HG03558 (cell line): ENCODE data around the gene LAD1.

Source experiments
- ATAC-seq: cut with Tn5 transposase; IDR thresholded peaks from one replicate; pipeline ENCODE4 v1.9.1; 2021; ENCODE audit warnings: moderate number of reproducible peaks; ENCODE audit not compliant: unreplicated experiment; ENCODE audit errors: extremely low read depth

The LAD1 gene

DNA sequence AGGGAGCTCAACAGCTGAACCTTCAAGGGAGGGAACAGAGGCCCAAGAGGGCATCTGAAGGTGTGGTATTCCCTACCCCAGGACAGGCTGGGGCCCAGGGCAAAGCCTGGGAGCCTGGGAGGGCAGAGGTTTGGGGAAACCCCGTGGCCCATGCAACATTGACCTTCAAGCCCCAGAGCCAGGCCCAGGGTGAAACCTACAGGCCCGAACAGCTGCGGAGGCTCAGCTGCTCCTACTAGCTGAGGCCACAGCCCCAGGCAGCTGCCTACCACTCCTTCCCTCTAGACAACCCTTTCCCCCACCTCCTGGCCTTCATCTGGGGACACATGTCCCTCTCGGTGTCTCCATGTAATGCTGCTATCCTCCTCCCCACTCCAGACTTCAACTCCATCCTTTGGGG is 3.2 kb downstream of the LAD1 start:
- ATAC-seq, result no peak

DNA sequence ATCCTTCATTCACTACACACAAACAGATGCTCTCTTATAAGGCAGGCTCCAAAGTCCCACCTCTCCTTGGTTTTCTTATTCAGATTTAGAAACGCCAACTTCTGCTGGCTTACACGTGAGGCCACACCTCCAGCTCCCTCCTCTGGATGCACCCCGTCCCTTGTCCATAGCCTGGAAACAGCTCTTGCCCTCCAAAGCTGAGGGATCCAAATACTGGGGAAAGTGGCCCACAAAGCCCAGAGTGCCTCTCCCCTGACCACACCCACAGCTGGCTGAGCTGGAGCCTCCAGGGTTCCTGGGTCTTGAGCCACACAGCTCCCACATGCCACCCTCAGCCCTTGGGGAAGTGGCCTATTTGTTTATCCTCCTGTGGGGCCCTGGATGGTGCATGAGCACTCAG is 4.5 kb downstream of the LAD1 start:
- no peak for ATAC-seq

DNA sequence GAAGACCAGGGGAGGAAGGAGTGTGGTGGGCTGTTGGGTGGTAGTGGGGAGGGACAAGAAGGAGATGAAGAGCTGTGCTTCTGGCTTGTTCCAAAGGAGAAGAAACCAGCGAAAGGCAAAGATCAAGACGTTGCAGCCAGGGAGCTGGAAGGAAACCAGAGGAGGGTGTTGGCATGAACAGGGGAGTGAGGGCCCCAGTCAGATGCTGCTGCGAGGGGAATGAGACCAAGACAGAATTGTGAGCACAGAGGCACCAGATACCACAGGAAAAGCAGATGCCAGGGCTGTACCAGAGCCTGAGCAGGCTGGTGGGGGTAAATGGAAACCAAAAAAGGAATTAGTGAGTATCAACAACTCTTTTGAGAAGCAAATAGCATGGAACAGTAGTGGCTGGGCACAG is 6.0 kb downstream of the LAD1 start:
- ATAC-seq, result no peak

DNA sequence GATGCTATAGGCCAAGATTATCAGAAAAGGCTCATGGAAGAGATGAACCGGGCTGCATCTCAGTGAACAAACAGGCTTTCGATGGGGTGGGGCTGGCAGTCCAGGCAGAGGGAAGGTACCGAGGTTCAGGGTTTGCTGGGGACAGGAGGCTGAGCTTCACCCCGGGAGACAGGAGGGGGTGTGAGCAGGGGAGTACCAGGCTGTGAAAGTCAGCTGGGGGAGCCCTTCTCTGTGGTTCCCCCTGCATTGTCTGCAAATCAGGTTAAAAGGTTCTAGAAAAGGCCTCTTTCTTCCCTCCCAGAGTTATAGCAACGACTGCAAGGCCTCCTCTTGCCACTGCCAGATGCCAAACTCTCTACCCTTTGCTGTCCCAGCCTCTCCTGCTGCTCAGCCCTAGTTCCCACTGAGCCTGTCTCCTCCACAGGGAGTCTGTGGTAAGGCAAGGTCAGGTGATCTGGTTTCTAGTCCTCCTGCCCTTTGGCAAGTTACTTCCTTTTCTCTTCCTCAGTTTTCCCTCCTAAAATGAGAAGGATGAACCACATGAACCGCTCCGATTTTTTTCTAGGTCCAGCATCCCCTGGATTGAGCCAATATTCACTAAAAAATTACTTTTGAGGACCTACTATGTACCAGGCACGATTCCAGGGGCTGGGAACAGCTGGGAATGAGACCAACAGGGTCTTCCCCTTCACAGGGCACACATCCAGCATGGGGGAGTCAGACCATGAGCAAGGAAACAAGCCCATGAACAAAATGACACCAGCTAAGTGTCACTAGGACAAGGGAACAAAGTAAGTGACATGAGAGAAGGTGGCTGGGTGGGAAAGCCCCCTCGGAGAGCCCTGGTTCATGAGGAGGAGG is 7.2 kb downstream of the LAD1 start:
- ATAC-seq, result no peak

DNA sequence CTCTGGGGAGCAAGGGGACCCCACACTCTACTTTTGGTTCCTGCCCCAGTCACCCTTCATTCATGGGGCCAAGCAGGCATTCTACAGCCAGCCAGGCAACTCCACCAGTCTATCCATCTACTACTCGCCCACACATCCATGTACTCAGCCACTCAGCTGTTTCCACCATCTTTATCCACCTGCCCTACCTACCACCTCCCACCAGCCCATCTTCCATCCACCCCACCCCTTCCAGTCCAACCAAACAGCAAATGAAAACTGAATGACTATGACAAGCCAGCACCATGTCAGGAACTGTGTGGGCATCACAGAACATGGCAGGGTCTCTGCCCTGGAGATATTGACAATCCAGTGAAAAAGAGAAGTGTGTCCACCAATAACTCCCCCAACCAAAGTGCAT is 7.9 kb downstream of the LAD1 start:
- no peak for ATAC-seq

DNA sequence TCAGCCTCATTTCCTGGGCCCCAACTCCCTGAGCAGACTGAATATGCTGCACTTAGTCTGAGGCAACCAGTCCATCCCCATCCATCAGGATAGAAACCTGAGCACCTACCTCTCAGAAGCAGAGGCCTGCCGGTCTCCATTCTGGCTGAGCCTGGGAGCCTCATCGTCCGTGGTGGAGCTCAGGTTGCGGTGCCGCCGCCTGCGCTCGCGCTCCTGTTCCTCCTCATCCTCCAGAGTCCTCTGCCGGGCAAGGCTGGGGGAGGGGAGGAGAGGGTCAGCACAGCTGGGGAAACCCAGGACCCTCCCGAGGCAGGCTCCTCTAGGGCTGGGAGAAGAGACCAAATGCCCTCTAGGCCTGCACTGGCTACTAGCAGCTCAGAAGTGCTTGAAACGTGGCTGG is 10.1 kb downstream of the LAD1 start:
- ATAC-seq, result no peak

DNA sequence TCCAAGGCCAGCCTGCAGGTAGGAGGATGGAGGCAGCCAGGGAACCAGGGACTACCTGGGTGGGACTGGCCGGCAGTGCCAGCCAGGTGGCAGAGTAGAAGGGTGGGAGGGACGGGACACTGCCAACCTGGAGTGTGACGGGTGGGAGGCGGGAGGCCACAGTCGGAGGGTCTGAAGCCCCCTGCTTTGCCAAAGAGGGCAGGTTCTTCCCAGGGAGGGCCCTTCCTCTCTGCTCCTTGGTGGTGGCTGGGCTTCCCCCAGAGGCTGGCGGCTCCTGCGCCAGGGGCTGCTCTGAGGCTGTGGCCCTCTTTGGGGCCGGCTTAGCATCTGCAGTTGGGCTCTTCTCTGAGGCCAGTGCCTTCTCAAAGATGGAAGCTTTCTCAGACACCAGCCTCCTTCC is 12.9 kb downstream of the LAD1 start:
- no peak for ATAC-seq

DNA sequence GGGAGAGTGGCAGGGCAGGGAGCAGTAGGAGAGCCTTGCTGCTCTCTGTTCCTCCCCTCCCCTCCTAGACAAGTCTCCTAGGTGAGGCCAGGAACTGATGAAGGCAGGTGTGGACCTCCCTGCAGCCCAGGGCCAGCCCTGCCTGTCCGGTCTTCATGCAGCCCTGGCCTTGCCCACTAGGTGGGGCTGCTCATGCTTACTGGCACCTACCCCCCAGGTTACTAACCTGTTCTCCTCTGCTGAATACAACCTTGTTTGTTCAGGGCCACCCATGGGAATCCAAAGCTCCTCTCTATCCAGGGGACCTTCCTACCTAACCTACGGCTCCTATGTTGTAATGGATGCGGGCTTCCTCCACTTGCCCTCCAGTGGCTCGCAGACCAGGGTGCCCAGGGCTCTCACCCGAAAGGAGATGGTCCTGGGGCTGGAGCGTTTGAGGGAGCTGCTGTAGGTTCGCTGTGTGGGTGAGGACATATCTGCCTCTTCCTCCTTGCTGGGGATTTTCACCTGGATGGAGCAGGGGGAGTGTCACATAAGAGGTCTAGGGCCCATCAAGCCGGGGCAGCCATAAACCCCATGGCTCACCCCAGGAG is 13.7 kb downstream of the LAD1 start:
- no peak for ATAC-seq

DNA sequence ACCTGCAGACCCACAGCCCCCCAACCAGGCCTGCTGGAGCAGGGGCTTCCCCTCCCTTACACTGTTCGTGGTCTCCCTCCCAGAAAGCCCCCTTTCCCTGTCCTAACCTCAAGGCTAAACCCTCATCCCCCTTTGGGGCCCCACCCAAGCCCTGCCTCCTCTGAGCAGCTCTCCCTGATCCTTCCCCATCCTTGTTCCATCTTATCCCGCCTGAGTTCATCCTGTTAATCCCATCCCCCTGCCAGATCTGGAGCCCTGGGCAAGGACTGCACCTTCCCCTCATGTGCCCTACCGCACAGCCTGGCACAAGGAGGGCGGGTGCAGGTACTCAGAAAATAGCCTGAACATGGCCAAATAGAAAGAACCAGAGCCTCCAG is 14.7 kb downstream of the LAD1 start:
- ATAC-seq, result no peak

DNA sequence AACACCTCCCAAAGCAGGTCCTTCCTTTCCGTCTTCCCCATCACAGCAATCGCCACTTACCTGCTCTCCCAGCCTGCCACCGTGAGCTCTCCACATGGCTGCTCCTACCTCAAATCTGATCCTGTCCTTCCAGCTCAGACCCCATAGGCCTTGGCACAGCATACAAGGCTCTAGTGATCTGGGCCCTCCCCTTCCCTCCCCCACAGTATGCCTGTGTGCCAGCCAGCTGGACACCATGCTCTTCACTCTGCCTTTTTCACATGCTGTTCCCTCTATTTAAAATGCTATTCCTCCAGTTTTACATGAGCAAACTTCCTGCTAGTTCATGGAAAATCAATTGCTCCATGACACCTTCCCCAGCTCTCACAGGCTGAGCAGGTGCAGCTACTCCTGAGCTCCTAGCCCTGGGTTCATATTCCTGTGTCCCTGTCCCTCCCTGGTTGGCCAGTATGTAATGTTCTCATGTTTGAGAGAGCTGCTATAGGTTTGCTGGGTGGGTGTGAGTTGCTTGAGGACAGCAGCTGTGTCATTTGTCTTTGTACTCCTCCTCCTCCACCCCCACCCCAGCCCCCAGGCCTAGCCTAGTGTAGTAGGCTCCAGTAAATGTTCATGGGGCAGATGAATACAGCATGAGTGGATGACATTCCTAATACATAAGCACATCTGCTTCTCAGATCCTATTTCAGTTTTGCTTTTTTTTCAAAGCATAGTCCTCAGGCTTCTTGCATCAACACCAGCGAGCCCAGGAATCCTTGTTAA is 15.3 kb downstream of the LAD1 start:
- ATAC-seq, result no peak

DNA sequence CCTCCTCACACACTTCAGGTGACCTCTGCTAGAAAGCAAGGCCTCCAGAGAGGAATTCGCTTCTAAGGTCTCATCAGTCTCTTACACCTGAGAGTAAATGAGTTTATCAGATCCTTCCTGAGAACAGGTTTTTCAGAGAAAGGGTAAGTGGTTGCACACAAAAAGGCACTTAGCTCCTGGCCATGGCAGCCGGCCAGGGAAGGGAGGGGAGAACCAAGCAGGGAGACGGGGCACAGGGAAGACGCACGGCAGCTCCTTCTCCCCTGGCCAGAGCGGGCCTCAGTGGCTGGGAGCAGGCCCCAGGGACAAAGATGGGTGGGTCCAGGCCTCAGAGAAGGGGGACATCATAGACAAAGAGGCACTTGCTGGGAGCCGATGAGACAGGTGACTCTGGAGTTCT is 18.0 kb downstream of the LAD1 start:
- ATAC-seq, result no peak

DNA sequence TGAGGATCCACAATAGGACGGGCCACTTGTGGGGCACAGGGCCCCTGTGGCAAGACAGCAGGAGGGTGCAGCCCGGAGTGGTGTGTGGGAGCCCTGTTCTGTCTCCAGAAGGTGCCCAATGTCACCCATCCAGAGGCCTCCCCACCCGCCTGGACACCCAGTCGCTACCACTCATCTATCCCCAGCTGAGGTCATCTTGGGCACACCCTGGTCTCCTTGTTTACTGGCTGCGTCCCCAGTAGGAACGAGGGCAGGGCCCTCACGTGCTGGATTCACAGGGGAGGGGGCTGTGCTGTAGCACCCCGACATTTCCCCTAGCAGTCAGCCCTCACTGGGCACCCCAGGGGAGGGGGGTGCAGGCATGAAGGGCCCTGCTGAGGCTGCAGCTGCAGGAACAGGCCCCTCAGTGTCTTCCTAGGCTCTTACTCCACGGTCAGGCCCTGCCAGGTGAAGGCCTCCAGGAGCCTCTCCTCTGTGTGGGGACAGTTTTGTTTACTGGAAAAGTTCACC is 19.3 kb downstream of the LAD1 start:
- no peak for ATAC-seq

DNA sequence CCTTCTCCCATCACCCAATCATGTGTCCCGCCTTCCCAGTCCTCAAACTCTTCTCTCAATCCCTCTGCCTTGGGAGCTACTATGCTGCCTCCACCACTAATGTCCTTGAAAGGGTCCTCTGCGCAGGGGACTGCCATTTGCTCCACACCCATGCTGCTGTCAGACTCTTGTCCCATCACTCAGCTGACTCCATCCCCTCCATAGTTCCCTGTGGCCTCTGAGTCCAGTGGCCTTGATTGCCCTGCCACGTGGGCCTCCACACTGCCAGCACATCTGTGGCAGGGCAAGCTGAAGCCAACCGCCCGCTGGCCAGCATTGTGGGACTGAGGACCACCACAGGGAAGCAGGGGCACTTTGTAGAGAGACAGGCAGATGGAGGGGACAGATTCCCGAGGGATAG is 20.3 kb downstream of the LAD1 start:
- no peak for ATAC-seq

DNA sequence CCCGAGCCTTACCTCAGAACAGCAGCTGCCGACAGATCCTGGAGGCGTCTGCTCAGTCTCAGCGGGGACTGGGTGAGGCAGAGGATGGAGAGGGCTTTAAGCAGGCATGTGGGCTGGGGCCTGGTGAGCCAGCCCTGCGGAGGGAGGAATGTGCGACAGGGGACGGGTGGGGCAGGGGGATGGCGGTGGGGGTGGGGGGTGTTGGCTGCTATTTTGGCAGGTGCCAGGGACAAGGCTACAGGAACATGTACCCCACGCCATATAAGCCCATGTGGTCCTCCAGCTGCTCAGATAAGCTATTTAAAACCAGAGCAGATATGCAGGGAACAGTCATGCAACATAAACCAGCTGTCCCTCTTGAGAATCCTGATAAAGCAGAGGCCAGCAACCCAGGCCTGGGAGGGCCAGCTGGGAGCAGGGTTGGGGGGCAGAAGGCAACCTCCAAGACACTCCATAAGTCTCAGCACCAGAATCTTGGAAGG is 21.5 kb downstream of the LAD1 start, which contains the start of gene TNNT2:
Gene TNNT2, minus strand, starts transcription at position 70 of the 482 bp plus-strand sequence. CDS start 4,426 bp downstream, outside the sequence.
- no peak for ATAC-seq

DNA sequence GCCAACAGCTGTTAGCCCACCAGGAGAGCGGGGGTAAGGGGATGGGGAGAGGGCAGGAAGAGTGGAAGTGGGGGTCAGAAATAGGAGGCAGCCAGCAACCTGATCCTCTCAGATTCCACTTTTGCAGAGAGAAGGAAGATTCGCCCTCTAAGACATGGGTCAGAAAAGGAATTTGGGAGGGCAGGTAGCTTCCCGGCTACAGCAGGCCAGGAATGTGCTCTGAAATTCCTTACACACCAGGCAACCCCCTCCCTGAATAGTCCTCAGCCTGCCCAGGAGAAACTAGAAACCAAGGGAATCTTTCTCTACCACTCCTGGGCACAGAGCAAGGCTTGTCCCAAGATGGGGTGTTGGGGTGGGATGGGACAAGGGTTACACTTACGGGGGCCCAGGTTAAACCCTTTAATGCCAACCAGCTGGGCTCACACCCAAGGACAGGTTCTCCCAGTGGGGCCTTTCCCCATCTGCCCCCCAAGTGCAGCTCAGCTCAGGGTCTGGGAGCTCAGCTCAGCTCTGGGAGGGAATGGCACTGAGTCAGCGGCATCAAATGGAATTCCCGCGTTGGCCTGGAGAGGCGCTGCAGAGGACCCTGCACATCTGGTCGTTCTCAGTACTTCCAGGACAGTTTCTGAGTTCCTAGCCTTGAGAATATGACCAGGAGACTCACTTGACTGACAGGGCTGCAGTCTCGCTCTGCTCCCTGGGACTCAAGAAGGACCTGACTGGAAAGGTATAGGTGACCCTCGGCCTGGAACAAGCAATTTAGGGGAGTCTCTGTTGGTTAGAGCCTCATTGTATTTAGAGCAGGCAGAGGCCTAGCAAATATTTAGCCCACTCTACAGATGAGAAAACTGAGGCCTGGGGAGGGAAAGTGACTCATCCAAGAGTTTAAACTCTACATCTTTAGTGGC is 22.4 kb downstream of the LAD1 start:
- ATAC-seq, result no peak

DNA sequence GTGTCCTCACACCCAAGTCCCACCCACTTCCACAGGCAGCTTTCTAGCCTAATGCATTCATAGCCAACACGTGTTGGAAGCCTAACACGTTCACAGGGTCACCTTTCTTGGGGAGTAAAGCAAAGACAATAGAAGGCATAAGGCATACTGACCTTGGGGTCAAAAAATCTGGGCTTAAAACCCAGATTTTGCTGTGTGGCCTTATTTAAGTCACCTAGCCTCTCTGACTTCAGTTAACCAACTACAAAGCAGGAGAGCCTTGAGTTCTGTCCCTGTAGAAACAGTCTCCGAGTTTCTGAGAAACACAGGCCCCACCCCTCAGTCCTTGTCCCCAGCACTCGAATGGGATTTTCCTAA is 23.0 kb downstream of the LAD1 start:
- no peak for ATAC-seq

DNA sequence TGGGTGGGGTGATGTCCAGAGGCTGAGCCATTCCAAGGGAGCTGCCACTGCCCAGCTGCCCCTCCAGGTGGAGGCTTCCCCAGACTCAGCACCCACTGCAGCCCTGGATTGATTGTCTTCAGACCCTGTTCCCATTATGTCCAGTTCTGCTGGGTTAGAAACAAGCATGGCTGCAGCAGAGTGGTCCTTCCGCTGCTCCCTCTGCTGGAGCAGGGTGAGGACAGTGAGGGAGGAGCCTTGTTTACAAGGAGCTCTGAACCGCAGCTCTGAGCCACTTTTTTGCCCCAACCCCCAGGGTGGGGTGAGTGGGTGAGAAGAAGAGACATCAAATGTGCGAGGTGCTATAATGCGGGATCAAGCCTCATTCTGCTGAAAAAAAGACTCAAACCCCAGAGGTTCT is 24.0 kb downstream of the LAD1 start:
- no peak for ATAC-seq

DNA sequence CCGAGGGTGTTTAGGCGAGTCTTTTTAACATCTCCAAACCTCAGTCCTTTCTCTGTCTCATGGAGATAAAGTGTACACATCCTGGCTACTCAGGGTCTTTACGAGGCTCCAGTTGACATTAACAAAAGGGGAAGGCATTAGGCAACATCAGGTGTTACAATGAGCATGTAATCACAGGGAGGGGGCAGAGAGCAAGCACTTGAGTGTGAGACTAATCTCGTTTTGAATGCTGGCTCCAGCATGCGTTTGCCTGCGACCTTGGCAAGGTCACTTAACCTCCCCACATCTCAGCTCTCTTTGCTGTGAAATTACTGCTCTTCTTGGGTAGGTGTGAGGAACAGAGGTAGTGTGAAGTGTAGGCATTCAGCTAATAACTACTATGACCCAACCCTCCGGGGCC is 24.8 kb downstream of the LAD1 start:
- no peak for ATAC-seq

DNA sequence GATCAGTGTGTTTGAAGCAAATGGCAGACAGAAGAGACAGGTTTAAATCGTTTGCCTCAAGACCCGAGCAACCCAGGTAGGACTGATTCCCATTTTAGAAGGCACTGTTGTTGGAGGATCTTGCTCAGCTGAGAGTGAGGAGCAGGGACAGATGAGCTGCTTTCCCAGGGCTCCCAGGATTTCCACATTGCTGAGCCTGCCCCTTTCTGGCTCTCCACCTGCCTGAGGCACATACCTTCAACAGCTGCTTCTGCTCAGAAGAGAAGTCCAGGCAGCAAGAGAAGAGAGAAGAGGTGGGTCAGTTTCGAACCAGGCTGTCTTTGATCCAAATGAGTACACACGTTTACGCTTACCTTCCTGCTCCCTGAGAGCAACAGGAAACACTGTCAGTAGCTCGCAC is 27.3 kb downstream of the LAD1 start:
- no peak for ATAC-seq

DNA sequence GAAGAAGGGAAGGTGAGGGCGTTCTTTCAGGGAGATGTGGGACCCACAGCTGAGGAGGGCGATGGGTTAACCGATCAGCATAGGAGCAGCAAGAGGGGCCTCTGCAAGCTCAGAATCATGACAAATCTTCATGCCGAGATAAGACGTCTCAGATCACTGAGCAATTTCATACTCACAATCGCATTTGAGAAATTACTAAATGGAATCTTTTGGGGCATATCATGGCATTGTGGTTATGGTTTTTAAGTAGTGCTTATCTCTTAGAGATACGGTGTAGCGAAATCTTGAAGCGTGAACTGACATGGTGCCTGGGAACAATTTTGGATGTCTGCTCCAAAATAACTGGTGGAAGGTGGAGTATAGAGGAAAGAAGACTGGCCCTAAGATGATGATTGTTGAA is 27.8 kb downstream of the LAD1 start:
- ATAC-seq, result no peak
